ENCODE results near the gene ADGRV1.

GRCh38 chr5:90909940-90910339, 351.3 kb downstream of the ADGRV1 start:
- TF ChIP-seq, protein P1, sequence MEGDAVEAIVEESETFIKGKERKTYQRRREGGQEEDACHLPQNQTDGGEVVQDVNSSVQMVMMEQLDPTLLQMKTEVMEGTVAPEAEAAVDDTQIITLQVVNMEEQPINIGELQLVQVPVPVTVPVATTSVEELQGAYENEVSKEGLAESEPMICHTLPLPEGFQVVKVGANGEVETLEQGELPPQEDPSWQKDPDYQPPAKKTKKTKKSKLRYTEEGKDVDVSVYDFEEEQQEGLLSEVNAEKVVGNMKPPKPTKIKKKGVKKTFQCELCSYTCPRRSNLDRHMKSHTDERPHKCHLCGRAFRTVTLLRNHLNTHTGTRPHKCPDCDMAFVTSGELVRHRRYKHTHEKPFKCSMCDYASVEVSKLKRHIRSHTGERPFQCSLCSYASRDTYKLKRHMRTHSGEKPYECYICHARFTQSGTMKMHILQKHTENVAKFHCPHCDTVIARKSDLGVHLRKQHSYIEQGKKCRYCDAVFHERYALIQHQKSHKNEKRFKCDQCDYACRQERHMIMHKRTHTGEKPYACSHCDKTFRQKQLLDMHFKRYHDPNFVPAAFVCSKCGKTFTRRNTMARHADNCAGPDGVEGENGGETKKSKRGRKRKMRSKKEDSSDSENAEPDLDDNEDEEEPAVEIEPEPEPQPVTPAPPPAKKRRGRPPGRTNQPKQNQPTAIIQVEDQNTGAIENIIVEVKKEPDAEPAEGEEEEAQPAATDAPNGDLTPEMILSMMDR (IDR thresholded peaks at IDR 0.05; ENCODE audit: low read depth, low read length) = no peak
- no peak for TF ChIP-seq POLR2A (IDR thresholded peaks at IDR 0.05; ENCODE audit: extremely low read depth, insufficient read length)

Measured in NB4 (cell line).